Caco-2 (cell line): ENCODE results near the gene PRRX1. TPM values are rescaled to one million over a fixed set of nuclear protein-coding genes. Genes with fewer than 3 reads are reported as not detected.

Source experiments
- BruUV-seq: library from RNA; stranded (reverse); fragments of 400-500 nt; replicated peaks from 2 replicates; lab custom pipeline; 2021; lab: Mats Ljungman, UMichigan
- CTCF ChIA-PET: fragments of 300-600 bp; sonication (Branson Sonifier 250); formaldehyde crosslinking; loops from one replicate; lab custom pipeline; 2022; ENCODE audit warnings: antibody characterized with exemption; lab: Charles Lee
- POLR2A ChIA-PET: fragments of 300-600 bp; sonication (Branson Sonifier 250); formaldehyde crosslinking; loops from one replicate; lab custom pipeline; 2022; ENCODE audit warnings: antibody characterized with exemption; lab: Charles Lee
- DNase-seq, 2 experiments: peaks; one replicate each; pipeline versions ENCODE4 v3.0.0 to v3.0.0-alpha.2; 2020 to 2022
- H3K27me3 ChIP-seq: replicated peaks from 2 replicates; pipeline ENCODE4 v1.6.0; 2011; ENCODE audit warnings: low read length; ENCODE audit not compliant: control insufficient read depth, insufficient read depth
- H3K36me3 ChIP-seq: 2 replicates; pipeline ENCODE4 v1.5.1; 2011; ENCODE audit warnings: low read length; ENCODE audit not compliant: control insufficient read depth, insufficient read depth
- H3K4me1 ChIP-seq: fragments of 250-450 bp; sonication (Bioruptor Pico); 2 replicates; pipeline ENCODE4 v1.5.1; 2020; ENCODE audit warnings: mild to moderate bottlenecking
- H3K4me3 ChIP-seq: 2 replicates; pipeline ENCODE4 v1.5.1; 2011; ENCODE audit warnings: low read depth, mild to moderate bottlenecking, control low read depth, low read length
- H3K9me3 ChIP-seq: fragments of 250-450 bp; sonication (Bioruptor Pico); 2 replicates; pipeline ENCODE4 v1.5.1; 2020; ENCODE audit warnings: mild to moderate bottlenecking, moderate library complexity
- H3K27ac Mint-ChIP-seq: one replicate; pipeline ENCODE4 v1.8.0; 2022; ENCODE audit warnings: mixed read lengths; ENCODE audit not compliant: unreplicated experiment
- H3K27me3 Mint-ChIP-seq: one replicate; pipeline ENCODE4 v1.8.0; 2022; ENCODE audit warnings: mixed read lengths; ENCODE audit not compliant: insufficient read depth, unreplicated experiment
- H3K36me3 Mint-ChIP-seq: one replicate; pipeline ENCODE4 v1.8.0; 2022; ENCODE audit warnings: mild to moderate bottlenecking, mixed read lengths; ENCODE audit not compliant: insufficient read depth, unreplicated experiment
- H3K4me1 Mint-ChIP-seq: one replicate; pipeline ENCODE4 v1.8.0; 2022; ENCODE audit warnings: low read depth, mixed read lengths; ENCODE audit not compliant: unreplicated experiment
- H3K4me3 Mint-ChIP-seq: one replicate; pipeline ENCODE4 v1.8.0; 2022; ENCODE audit warnings: mild to moderate bottlenecking, moderate library complexity, mixed read lengths; ENCODE audit not compliant: unreplicated experiment
- H3K9me3 Mint-ChIP-seq: one replicate; pipeline ENCODE4 v1.8.0; 2022; ENCODE audit warnings: mixed read lengths; ENCODE audit not compliant: unreplicated experiment
- intact Hi-C: fragments of 100-400 bp; cut with micrococcal nuclease; formaldehyde crosslinking; loops from one replicate; pipeline ENCODE4 v1.10.0; 2022; ENCODE audit not compliant: unreplicated experiment
- total RNA-seq: library from RNA; stranded (reverse); gene quantifications from 2 replicates; pipeline ENCODE4 v1.2.3, GENCODE V29; 2022
- TF ChIP-seq, protein P1 (sequence below), 2 experiments: fragments of 200-600 bp in 1 of 2; IDR thresholded peaks; 1 replicate in 1 of 2; 2 replicates in 1 of 2; pipeline versions ENCODE4 v1.5.1 to v1.8.0; 2011 to 2022; ENCODE audit warnings: antibody characterized with exemption in 1 of 2, control low read depth in 1 of 2, inconsistent platforms in 1 of 2, low read depth in 1 of 2, low read length in 1 of 2, mild to moderate bottlenecking in 1 of 2, moderate library complexity in 1 of 2; ENCODE audit not compliant: insufficient read depth in 1 of 2, severe bottlenecking in 1 of 2, unreplicated experiment in 1 of 2

The PRRX1 gene
- total RNA-seq, 1 experiment from 2014 or later, result not detected

DNA sequence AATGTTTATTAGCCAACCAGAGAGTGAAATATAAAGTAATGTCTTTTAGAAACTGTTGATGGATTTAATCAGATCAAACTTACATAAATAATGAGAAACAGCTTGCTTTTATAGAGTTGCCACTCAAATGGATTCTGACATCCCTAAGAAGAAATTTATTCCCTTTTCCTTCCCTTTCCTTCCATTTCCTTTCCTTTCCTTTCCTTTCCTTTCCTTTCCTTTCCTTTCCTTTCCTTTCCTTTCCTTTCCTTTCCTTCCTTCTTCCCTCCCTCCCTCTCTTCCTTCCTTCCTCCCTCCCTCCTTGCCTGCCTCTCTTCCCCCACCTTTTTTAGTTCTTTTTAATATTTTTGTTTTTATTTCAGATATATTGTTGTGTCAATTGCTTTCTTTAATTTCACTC, 27.3 kb downstream of the PRRX1 start:
- peaks cover 13% of the 10 kb centered on the region for H3K27me3 Mint-ChIP-seq
- no TSS peak for BruUV-seq
- TF ChIP-seq, protein P1, sequence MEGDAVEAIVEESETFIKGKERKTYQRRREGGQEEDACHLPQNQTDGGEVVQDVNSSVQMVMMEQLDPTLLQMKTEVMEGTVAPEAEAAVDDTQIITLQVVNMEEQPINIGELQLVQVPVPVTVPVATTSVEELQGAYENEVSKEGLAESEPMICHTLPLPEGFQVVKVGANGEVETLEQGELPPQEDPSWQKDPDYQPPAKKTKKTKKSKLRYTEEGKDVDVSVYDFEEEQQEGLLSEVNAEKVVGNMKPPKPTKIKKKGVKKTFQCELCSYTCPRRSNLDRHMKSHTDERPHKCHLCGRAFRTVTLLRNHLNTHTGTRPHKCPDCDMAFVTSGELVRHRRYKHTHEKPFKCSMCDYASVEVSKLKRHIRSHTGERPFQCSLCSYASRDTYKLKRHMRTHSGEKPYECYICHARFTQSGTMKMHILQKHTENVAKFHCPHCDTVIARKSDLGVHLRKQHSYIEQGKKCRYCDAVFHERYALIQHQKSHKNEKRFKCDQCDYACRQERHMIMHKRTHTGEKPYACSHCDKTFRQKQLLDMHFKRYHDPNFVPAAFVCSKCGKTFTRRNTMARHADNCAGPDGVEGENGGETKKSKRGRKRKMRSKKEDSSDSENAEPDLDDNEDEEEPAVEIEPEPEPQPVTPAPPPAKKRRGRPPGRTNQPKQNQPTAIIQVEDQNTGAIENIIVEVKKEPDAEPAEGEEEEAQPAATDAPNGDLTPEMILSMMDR (IDR thresholded peaks at IDR 0.05; ENCODE audit: insufficient read depth in 1 of 2, low read depth in 1 of 2, low read length in 1 of 2, severe bottlenecking in 1 of 2, unreplicated experiment in 1 of 2), result no peak
- no peak for DNase-seq
- H3K27me3 ChIP-seq, result no peaks in the 10 kb centered on the region
- no peak overlapping the region for H3K4me3 ChIP-seq
- intact Hi-C loops, result no loop called here
- H3K4me1 Mint-ChIP-seq, result peaks cover 5% of the 10 kb centered on the region
- CTCF ChIA-PET, result no interaction called here
- H3K4me3 Mint-ChIP-seq, result no peak overlapping the region
- POLR2A ChIA-PET, result interaction anchor here (0.6 kb wide), 1 partner anchor 121 kb away, joined by 3 read pairs; no protein-coding TSS in a partner anchor
- H3K9me3 Mint-ChIP-seq, result no peaks in the 10 kb centered on the region
- no peaks in the 10 kb centered on the region for H3K36me3 Mint-ChIP-seq
- no peak overlapping the region for H3K27ac Mint-ChIP-seq
- H3K36me3 ChIP-seq, result no peaks in the 10 kb centered on the region
- H3K4me1 ChIP-seq, result 0 out of 2 replicates have a peak, but pooled peaks cover 4% of the 10 kb centered on the region
- no peaks in the 10 kb centered on the region for H3K9me3 ChIP-seq

DNA sequence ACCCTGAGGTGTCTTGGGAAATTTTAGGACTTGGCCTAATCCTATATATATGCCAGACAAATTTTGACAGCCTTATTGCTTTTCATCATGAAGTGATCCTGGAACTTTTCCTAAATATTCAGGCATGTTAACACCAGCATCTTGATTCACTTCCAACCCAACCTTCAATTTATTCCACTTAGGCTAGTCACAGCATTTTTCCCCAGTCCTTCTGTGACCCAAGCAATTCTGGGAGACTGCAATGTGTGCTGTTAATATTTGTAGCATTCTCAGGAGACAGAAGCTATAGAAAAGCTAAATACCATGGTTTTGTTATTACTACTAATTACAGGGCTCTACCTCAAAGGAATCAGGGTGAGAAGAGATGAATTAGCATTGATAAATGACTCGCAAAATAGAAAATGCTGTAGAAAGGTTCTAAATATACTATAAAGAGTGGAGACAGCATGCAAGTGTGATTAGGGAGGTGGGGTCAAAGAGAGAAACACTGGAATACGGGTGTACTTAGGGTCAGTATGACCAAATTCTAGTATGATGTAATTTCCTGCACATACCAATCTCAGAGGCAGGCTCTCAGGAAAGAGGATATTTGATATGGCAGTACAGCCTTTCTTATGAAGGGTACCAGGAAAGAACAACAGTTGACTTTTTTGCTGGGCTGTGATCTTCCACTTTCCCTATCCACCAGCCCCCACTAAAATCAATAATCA, 29.1 kb downstream of the PRRX1 start:
- intact Hi-C loops, result no loop called here

DNA sequence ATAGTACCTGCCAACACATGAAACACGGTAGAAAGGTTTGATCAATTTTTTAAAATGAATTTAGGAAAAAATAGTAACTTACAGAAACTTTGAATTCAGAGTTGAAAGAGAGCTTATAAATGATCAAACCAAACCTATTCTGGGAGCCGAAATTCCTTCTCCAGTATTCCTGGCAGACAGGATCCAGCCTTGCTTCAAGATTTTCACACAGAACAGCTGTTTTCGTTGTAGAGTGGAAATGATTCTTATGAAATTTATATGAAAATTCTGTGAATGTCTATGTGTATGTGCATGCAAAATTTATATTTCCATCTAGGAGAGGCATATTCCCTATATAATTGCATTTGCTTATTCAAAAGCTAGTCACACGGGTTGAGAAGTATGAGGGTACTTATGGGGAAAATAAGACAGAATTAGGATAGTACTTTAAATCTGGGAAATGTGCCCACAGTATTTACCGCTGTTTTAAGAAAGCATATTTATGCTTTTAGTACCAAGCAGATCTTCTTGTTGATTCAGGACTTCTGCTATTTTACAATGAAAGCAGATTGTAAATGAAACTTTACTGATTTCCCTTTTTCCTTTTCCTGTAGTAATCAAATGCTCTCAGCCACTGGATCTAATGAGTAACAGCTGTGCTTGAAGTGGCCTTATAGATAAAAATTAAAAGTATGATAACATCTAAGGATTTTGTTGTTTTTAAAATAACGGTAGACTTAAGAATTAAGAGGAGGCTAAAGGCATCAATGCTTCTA, 30.4 kb downstream of the PRRX1 start:
- Mint-ChIP-seq H3K4me3 (no peak overlapping the region), H3K4me1 (peaks cover 4% of the 10 kb centered on the region), H3K27ac (no peak overlapping the region), H3K27me3 (peaks cover 13% of the 10 kb centered on the region), H3K36me3 (no peaks in the 10 kb centered on the region), H3K9me3 (no peaks in the 10 kb centered on the region)
- POLR2A ChIA-PET, result no interaction called here
- TF ChIP-seq, protein P1 (IDR thresholded peaks at IDR 0.05; ENCODE audit: insufficient read depth in 1 of 2, low read depth in 1 of 2, low read length in 1 of 2, severe bottlenecking in 1 of 2, unreplicated experiment in 1 of 2), result no peak
- H3K9me3 ChIP-seq, result no peaks in the 10 kb centered on the region
- H3K36me3 ChIP-seq, result no peaks in the 10 kb centered on the region
- intact Hi-C loops, result no loop called here
- no peaks in the 10 kb centered on the region for H3K27me3 ChIP-seq
- 0 out of 2 replicates have a peak, but pooled peaks cover under 1% of the 10 kb centered on the region for H3K4me1 ChIP-seq
- BruUV-seq, result no TSS peak
- CTCF ChIA-PET, result no interaction called here
- no peak for DNase-seq
- no peak overlapping the region for H3K4me3 ChIP-seq

More for the DNA sequence above, 29.1 kb downstream of the PRRX1 start:
- TF ChIP-seq, protein P1 (IDR thresholded peaks at IDR 0.05; ENCODE audit: insufficient read depth in 1 of 2, low read depth in 1 of 2, low read length in 1 of 2, severe bottlenecking in 1 of 2, unreplicated experiment in 1 of 2), result no peak
- H3K36me3 ChIP-seq, result no peaks in the 10 kb centered on the region
- CTCF ChIA-PET, result no interaction called here
- Mint-ChIP-seq H3K4me3 (no peak overlapping the region), H3K36me3 (no peaks in the 10 kb centered on the region), H3K27ac (no peak overlapping the region), H3K27me3 (peaks cover 13% of the 10 kb centered on the region), H3K9me3 (no peaks in the 10 kb centered on the region), H3K4me1 (peaks cover 5% of the 10 kb centered on the region)
- no TSS peak for BruUV-seq
- no peak overlapping the region for H3K4me3 ChIP-seq
- 0 out of 2 replicates have a peak, but pooled peaks cover 4% of the 10 kb centered on the region for H3K4me1 ChIP-seq
- POLR2A ChIA-PET, result no interaction called here
- DNase-seq, result no peak
- no peaks in the 10 kb centered on the region for H3K9me3 ChIP-seq
- no peaks in the 10 kb centered on the region for H3K27me3 ChIP-seq
